Measurements from ENCODE around the gene NR4A3.
A peak's percentile ranks its signal among the peaks of the same experiment; 100 is the strongest.
"Not testable (repeated sequence)": the region's sequence is repeated elsewhere in the genome, so short reads cannot be mapped to it uniquely, and the experiment has no call there.

The NR4A3 gene

DNA sequence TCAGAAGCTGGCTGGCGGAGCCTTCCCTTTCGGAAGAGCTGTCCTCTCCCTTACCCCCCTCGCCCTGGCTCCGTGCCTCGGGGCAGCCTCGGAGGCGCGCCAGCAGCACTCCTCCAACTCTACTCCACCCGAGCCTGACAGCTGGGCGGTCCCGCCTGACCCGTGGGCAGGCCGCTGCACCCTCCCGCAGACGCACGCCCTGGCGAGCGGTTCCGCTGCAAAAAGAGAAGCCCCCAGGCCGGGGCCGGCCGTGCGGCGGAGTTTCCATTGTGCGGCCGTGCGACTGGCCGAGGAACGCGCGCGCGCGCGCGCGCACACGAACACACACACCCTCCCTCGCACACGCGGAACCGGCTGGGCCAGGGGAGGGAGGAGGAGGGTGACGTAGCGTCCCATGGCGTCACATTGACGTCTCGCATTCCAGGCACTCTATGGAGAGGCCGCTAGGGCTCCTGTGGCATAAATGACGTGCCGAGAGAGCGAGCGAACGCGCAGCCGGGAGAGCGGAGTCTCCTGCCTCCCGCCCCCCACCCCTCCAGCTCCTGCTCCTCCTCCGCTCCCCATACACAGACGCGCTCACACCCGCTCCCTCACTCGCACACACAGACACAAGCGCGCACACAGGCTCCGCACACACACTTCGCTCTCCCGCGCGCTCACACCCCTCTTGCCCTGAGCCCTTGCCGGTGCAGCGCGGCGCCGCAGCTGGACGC lies at the start of gene NR4A3:
NR4A3 (plus strand) TSS at position 490 of the 713 bp plus-strand sequence. CDS start 6,158 bp downstream, outside the sequence.
- peak within 1 kb of the TSS; percentile 86 for H3K4me3 ChIP-seq (ENCODE audit: low read depth, low read length)
- peak; percentile 22 for TF ChIP-seq CTCF (IDR thresholded peaks at IDR 0.05; ENCODE audit: low read depth, low read length, missing control alignments)
- DNase-seq (ENCODE audit: low read depth), result peak; percentile 95
- in situ Hi-C loops (cut with HindIII; ENCODE audit: low sequenced_read_pairs), result no loop called here

DNA sequence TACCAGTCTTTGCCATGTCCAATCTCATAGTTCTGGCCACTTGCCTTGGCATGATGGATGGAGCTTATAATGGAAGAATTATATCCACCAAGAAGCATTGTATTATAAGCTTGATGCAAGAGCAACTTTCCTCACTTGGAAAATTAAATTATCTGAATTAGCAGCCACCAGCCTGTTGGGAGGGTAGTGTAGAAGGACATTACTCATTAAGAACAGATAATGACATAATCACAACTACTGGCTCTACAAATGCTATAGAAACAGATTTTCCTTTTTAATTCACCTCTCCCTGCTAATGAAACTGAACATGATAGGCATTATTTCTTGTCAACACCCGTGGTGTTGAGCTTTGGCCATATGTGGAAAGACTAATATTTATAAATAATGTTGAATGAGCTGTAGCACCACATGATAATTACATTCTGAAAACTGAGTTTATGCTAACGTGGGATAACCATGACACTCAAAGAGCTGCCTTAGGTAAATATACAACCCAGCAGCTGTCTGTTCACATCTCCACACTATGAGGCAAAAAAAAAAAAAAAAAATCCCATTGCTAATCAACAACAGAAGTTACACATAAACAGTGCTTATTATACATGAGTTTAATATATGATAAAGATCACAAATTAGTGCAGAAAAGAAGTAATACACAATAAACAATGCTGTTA lies 48.1 kb upstream of the NR4A3 start:
- TF ChIP-seq CTCF (IDR thresholded peaks at IDR 0.05; ENCODE audit: low read depth, low read length, missing control alignments), result no peak
- in situ Hi-C loops (cut with HindIII; ENCODE audit: low sequenced_read_pairs), result no loop called here
- DNase-seq (ENCODE audit: low read depth), result no peak
- no peak overlapping the region for H3K4me3 ChIP-seq (ENCODE audit: low read depth, low read length)

GRCh38 chr9:99778308-99778707 lies 43.4 kb upstream of the NR4A3 start:
- TF ChIP-seq CTCF (IDR thresholded peaks at IDR 0.05; ENCODE audit: low read depth, low read length, missing control alignments), result no peak
- in situ Hi-C loops (cut with HindIII; ENCODE audit: low sequenced_read_pairs), result no loop called here
- H3K4me3 ChIP-seq (ENCODE audit: low read depth, low read length), result no peak overlapping the region
- DNase-seq (ENCODE audit: low read depth), result peak; percentile 76

DNA sequence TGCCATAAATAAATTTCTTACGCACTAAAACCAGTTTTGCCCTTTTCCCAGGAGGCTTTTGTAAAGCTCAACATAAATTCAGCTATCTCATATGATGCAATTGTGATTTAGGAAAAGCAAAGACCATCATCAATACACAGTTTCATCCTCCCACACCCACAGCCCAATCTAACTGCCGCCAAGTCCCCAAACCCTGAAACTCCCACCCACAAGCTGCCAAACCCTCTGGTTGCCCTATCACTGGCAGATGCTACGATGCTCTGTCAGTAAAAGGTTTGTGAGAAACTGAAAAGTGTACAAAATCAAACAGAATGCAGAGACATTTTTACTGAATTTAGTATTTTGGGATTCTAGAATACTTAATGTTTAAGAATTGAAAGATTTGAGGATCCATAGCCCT lies 42.8 kb upstream of the NR4A3 start:
- DNase-seq (ENCODE audit: low read depth), result no peak
- no peak overlapping the region for H3K4me3 ChIP-seq (ENCODE audit: low read depth, low read length)
- no peak for TF ChIP-seq CTCF (IDR thresholded peaks at IDR 0.05; ENCODE audit: low read depth, low read length, missing control alignments)
- in situ Hi-C loops (cut with HindIII; ENCODE audit: low sequenced_read_pairs), result no loop called here

GRCh38 chr9:99779277-99779676 lies 42.4 kb upstream of the NR4A3 start:
- TF ChIP-seq CTCF (IDR thresholded peaks at IDR 0.05; ENCODE audit: low read depth, low read length, missing control alignments), result no peak
- DNase-seq (ENCODE audit: low read depth), result no peak
- in situ Hi-C loops (cut with HindIII; ENCODE audit: low sequenced_read_pairs), result no loop called here
- no peak overlapping the region for H3K4me3 ChIP-seq (ENCODE audit: low read depth, low read length)

GRCh38 chr9:99782349-99782748 lies 39.3 kb upstream of the NR4A3 start:
- in situ Hi-C loops (cut with HindIII; ENCODE audit: low sequenced_read_pairs); DNase-seq (ENCODE audit: low read depth); H3K4me3 ChIP-seq (ENCODE audit: low read depth, low read length): not testable (repeated sequence)
